Common myeloid progenitor, CD34-positive (primary cell): Measurements from ENCODE around the gene MEG3.

ENCODE experiments used
- CTCF ChIA-PET: fragments of 350-600 bp; sonication (Branson Sonifier 250); formaldehyde crosslinking; loops from one replicate; lab custom pipeline; 2021; ENCODE audit warnings: antibody characterized with exemption; lab: Charles Lee
- POLR2A ChIA-PET: fragments of 350-600 bp; sonication (Branson Sonifier 250); formaldehyde crosslinking; loops from one replicate; lab custom pipeline; 2021; ENCODE audit warnings: antibody characterized with exemption; lab: Charles Lee
- DNase-seq, 3 donors: peaks; one replicate each; pipeline versions ENCODE4 v3.0.0 to v3.0.0-alpha.2; 2013
- H3K27ac ChIP-seq, 2 experiments: 1 replicate in 1 of 2; 2 replicates in 1 of 2; pipeline ENCODE4 v1.7.0; 2013; ENCODE audit warnings: inconsistent platforms in 2 of 2, low read length in 2 of 2, mild to moderate bottlenecking in 2 of 2, low read depth in 1 of 2, moderate library complexity in 1 of 2; ENCODE audit not compliant: severe bottlenecking in 2 of 2, insufficient read depth in 1 of 2, poor library complexity in 1 of 2
- H3K27me3 ChIP-seq, 5 experiments: replicated peaks in 2 of 5; 1 replicate in 3 of 5; 2 replicates in 2 of 5; pipeline versions ENCODE4 v1.6.1 to v1.7.0; 2013; ENCODE audit warnings: low read length in 4 of 5, mild to moderate bottlenecking in 2 of 5, moderate library complexity in 2 of 5, inconsistent platforms in 1 of 5; ENCODE audit not compliant: insufficient read depth in 5 of 5, control insufficient read depth in 4 of 5
- H3K36me3 ChIP-seq, 4 experiments: 1 replicate in 2 of 4; 2 replicates in 2 of 4; pipeline versions ENCODE4 v1.6.1 to v1.7.0; 2013; ENCODE audit warnings: low read length in 3 of 4, control low read depth in 1 of 4, mild to moderate bottlenecking in 1 of 4; ENCODE audit not compliant: control insufficient read depth in 4 of 4, insufficient read depth in 4 of 4
- H3K4me1 ChIP-seq, 4 experiments: 1 replicate in 3 of 4; 2 replicates in 1 of 4; pipeline versions ENCODE4 v1.6.1 to v1.7.1; 2013; ENCODE audit warnings: low read length in 3 of 4, mild to moderate bottlenecking in 3 of 4, control low read depth in 1 of 4, inconsistent platforms in 1 of 4, moderate library complexity in 1 of 4; ENCODE audit not compliant: control insufficient read depth in 4 of 4, insufficient read depth in 4 of 4; ENCODE audit errors: control extremely low read depth in 1 of 4
- H3K4me3 ChIP-seq, 7 experiments: 1 replicate in 4 of 7; 2 replicates in 3 of 7; pipeline versions ENCODE4 v1.5.1 to v1.7.0; 2013; ENCODE audit warnings: mild to moderate bottlenecking in 7 of 7, low read length in 6 of 7, moderate library complexity in 6 of 7, inconsistent platforms in 2 of 7, low read depth in 2 of 7, control low read depth in 1 of 7; ENCODE audit not compliant: insufficient read depth in 4 of 7, control insufficient read depth in 1 of 7; ENCODE audit errors: extremely low read depth in 1 of 7
- H3K9me3 ChIP-seq, 5 experiments: 1 replicate in 4 of 5; 2 replicates in 1 of 5; pipeline versions ENCODE4 v1.6.1 to v1.7.1; 2013; ENCODE audit warnings: low read length in 4 of 5, mild to moderate bottlenecking in 2 of 5, inconsistent platforms in 1 of 5, low read depth in 1 of 5, moderate library complexity in 1 of 5; ENCODE audit not compliant: control insufficient read depth in 4 of 5, insufficient read depth in 2 of 5; ENCODE audit errors: control extremely low read depth in 1 of 5
- WGBS: methylation state at CpG from one replicate; pipeline ENCODE4 v1.1.5; 2013; ENCODE audit not compliant: insufficient coverage; 5-methylcytosine and 5-hydroxymethylcytosine counted together

MEG3 gene

DNA sequence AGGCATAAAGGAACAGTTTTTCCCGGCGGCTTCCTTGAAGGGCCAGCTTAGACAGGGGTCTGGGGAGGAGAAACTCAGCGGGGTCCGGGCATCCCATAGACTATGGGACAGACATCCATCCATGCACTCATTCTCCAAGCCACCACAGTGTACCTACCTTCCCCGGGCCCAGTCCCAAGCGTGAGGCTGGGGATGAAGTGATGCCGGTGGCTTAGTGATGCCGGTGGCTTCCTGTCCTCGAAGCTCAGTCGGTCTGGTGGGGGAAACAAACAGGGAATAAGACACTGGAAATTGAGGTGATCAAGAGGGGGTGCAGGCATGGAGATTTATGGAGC lies 77.2 kb downstream of the MEG3 start:
- ChIA-PET CTCF (interaction anchor here (1.2 to 1.7 kb wide), 3 partner anchors 52 to 241 kb away, joined by 3 to 8 read pairs (median 4); no protein-coding TSS in a partner anchor), POLR2A (no interaction called here)
- Histone ChIP-seq H3K9me3 (no peaks in the 10 kb centered on the region), H3K36me3 (no peaks in the 10 kb centered on the region), H3K27ac (no peak overlapping the region), H3K27me3 (peaks cover 0 to 11% (median 0%) of the 10 kb centered on the region in 5 experiments), H3K4me3 (no peak overlapping the region), H3K4me1 (peaks cover 0 to 43% (median 30%) of the 10 kb centered on the region in 4 experiments)
- DNase-seq = no peak
- WGBS = 90% methylated on average over 3 of the region's 10 CpGs

DNA sequence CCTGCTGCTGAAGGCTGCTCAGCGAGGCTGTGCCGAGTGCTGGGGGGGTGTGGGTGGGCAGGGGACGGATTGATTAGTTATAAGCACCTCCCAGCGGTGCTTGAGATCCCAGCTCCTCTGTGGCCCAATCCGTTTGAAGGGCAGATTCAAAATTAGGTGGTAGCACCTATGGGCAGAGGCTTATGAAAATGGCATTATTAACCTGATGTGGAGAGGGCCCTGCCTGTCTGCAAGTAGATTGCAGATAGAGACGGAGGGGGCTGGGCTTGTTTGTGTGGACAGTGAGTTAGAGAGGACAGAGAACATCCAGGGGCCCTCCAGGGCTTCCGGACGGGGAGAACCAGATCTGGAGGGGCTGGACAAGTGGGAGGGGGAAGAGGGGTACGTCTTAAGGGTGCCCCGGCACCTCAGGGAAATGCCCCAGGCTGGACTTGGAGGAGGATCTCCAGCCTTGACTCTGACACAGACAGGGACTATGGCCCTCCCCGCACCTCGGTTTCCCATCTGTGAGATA lies 77.8 kb downstream of the MEG3 start, which contains the start of gene RTL1:
Gene RTL1 (minus strand): TSS at position 51 of the 514 bp plus-strand sequence. CDS start 18,934 bp downstream, outside the sequence.
- CTCF ChIA-PET = no interaction called here
- Histone ChIP-seq H3K27ac (no peak within 1 kb of the TSS), H3K27me3 (peaks cover 0 to 11% (median 0%) of the 10 kb centered on the region in 5 experiments), H3K36me3 (no peaks in the 10 kb centered on the region), H3K4me3 (no peak within 1 kb of the TSS), H3K9me3 (no peaks in the 10 kb centered on the region), H3K4me1 (peaks cover 0 to 37% (median 29%) of the 10 kb centered on the region in 4 experiments)
- 89% methylated on average over 8 of the region's 12 CpGs for WGBS
- POLR2A ChIA-PET = no interaction called here
- DNase-seq = no peak

DNA sequence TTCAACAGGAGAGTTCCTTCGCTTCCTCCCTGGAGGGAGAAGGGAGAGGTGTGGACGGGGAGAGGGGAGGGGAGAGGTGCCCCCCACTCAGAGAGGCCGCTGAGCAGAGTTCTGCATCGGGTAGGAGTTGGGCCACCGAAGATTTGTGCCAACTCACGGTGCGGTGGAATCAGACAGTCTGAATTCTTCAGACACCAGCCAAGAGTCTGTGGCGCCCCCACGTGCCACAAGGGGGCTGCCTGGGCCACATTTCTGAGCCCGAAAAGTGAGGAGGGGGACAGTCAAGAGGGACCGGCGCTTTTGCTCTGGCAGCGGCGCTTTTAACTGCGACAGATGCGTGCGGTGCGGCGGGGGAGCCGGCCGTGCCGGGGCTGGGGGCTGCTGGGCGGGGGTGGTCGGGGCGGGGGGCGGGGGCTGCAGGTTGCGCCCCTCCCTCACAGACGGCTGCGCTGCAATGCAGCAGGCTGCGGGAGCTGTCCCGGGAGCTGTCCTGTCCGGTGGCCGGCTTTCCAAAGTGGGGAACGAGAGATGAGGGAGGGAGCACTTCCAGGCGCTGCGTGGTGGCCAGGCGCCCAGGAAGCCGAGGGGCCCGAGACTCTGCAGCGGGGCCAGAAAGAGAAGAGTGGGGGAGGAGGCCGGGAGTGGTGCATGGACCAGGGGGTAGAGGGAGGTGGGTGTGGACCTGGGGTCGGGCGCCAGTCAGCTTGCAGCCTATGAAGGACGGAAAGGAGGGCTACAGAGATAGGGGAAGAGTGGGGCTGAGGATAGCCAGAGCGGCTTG lies 78.6 kb downstream of the MEG3 start:
- H3K27me3 ChIP-seq = peaks cover 0 to 11% (median 0%) of the 10 kb centered on the region in 5 experiments
- H3K4me3 ChIP-seq = peak overlapping the region in 1 of 7 experiments; percentile 49
- CTCF ChIA-PET = interaction anchor here (1.7 to 3.4 kb wide), 2 partner anchors 228 to 330 kb away, joined by 5 to 22 read pairs; no protein-coding TSS in a partner anchor
- DNase-seq = peak; percentile 50 to 88 (median 86)
- no peaks in the 10 kb centered on the region for H3K36me3 ChIP-seq
- H3K27ac ChIP-seq = no peak overlapping the region
- 49% methylated on average over 32 of the region's 45 CpGs for WGBS
- peaks cover 0 to 1% (median 0%) of the 10 kb centered on the region in 5 experiments for H3K9me3 ChIP-seq
- peaks cover 0 to 29% (median 22%) of the 10 kb centered on the region in 4 experiments for H3K4me1 ChIP-seq
- POLR2A ChIA-PET = no interaction called here

DNA sequence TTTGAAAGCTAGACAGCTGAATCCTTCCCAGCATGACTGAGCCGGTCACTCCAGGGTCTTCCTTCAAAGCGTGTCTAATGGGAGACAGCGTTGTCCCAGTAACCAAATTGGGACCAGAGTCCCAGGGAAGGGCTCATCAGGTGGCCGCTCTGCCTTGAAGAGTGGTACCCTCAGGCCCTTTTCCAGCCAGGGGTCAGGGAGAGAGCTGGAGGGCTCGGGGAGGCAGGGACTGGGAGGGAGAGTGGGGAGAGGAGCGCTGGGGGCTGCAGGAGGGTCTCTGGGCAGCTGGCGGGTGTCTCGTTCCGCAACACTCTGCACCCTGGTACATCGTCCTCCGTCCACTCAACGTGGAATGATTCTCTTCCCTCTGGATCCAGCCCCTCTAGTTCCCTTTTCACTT lies 79.2 kb downstream of the MEG3 start:
- Histone ChIP-seq H3K9me3 (peaks cover 0 to 2% (median 0%) of the 10 kb centered on the region in 5 experiments), H3K4me3 (no peak overlapping the region), H3K4me1 (peaks cover 0 to 23% (median 15%) of the 10 kb centered on the region in 4 experiments), H3K36me3 (no peaks in the 10 kb centered on the region), H3K27me3 (peaks cover 0 to 11% (median 0%) of the 10 kb centered on the region in 5 experiments), H3K27ac (no peak overlapping the region)
- WGBS = 91% methylated on average over 11 of the region's 12 CpGs
- no peak for DNase-seq
- ChIA-PET POLR2A (no interaction called here), CTCF (interaction anchor here (1.2 to 3.4 kb wide), 4 partner anchors 228 to 763 kb away, joined by 3 to 22 read pairs (median 4); no protein-coding TSS in a partner anchor)

DNA sequence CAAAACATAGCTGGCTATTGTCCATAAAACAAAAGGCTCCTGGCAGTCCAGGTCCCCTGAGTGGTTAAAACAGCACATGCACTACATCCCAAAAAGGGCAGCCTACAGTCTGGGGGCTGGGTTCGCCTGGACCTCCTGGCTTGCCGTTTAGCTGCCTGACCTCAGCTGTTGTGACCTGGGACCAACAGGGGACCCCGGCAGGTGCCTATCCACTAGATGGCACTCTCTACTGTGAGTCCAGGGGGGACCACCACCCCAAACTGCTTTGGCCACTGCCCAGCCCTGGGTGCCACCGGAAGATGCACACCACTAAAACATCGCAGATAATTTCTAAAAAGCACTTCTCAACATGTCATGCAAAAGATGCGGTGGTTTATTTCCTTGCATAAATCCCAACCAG lies 80.5 kb downstream of the MEG3 start:
- WGBS = 58% methylated on average over 6 of the region's 6 CpGs
- CTCF ChIA-PET = interaction anchor here (0.8 to 3.4 kb wide), 7 partner anchors 9 to 764 kb away, joined by 3 to 22 read pairs (median 3); no protein-coding TSS in a partner anchor
- no peaks in the 10 kb centered on the region for H3K36me3 ChIP-seq
- peaks cover 0 to 2% (median 0%) of the 10 kb centered on the region in 5 experiments for H3K9me3 ChIP-seq
- no peak overlapping the region for H3K4me3 ChIP-seq
- peaks cover 0 to 11% (median 0%) of the 10 kb centered on the region in 5 experiments for H3K27me3 ChIP-seq
- H3K4me1 ChIP-seq = peaks cover 0 to 11% (median 7%) of the 10 kb centered on the region in 4 experiments
- POLR2A ChIA-PET = no interaction called here
- H3K27ac ChIP-seq = no peak overlapping the region
- peak in 1 of 3 donors; percentile 13 for DNase-seq

DNA sequence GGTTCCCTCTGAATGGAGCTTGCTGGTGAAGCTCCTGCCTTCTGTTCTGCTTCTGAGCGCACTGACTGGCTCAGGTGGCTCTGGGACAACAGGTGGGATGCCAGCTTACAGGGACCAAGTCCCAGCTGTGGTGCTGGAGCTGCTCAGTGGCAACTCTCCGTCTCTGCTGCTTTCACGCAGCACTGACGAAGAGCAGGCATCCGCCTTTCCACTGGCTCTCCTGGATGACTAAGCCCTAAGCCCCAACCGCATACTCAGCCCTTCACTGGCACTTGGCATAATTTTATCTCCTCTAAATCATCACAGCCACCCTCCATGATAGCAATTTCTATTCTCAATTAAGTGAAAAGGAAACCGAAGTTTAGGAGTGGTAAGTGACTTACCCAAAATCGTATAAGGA lies 81.3 kb downstream of the MEG3 start:
- ChIA-PET POLR2A (no interaction called here), CTCF (interaction anchor here (0.6 to 3.4 kb wide), 4 partner anchors 10 to 722 kb away, joined by 3 to 22 read pairs (median 3); no protein-coding TSS in a partner anchor)
- H3K9me3 ChIP-seq = peaks cover 0 to 2% (median 0%) of the 10 kb centered on the region in 5 experiments
- H3K4me1 ChIP-seq = peaks cover 0 to 11% (median 7%) of the 10 kb centered on the region in 4 experiments
- no peaks in the 10 kb centered on the region for H3K36me3 ChIP-seq
- H3K4me3 ChIP-seq = no peak overlapping the region
- no peak for DNase-seq
- no peak overlapping the region for H3K27ac ChIP-seq
- H3K27me3 ChIP-seq = peaks cover 0 to 11% (median 0%) of the 10 kb centered on the region in 5 experiments
- 84% methylated on average over 5 of the region's 8 CpGs for WGBS
